Measurements from ENCODE around the gene STAT3.
"Not testable (repeated sequence)": the region's sequence is repeated elsewhere in the genome, so short reads cannot be mapped to it uniquely, and the experiment has no call there.

STAT3 gene

GRCh38 chr17:42388381-42389134 is at the start of gene STAT3:
Gene STAT3, minus strand, starts transcription at chr17:42388442. Its CDS starts 39,926 bp downstream, at chr17:42348516.
- peak; percentile 100 for DNase-seq

- DNase-seq, result no peak
These were observed 48.1 kb upstream of the STAT3 start for GRCh38 chr17:42436391-42436790.

- no peak for DNase-seq
These were observed 43.5 kb upstream of the STAT3 start for GRCh38 chr17:42431758-42432161.

GRCh38 chr17:42429726-42430447 is 41.6 kb upstream of the STAT3 start:
- DNase-seq, result no peak

- peak; percentile 37 for DNase-seq
These were observed 40.1 kb upstream of the STAT3 start for GRCh38 chr17:42428141-42428944.

- DNase-seq, result no peak
These were observed 36.9 kb upstream of the STAT3 start for GRCh38 chr17:42424991-42425610.

GRCh38 chr17:42423766-42424165 is 35.5 kb upstream of the STAT3 start:
- DNase-seq, result no peak

- no peak for DNase-seq
These were observed 34.9 kb upstream of the STAT3 start, which contains the start of gene CAVIN1 for GRCh38 chr17:42422958-42423712. Gene CAVIN1, minus strand, starts transcription at chr17:42423256. Its CDS starts 159 bp downstream, at chr17:42423097.

GRCh38 chr17:42422412-42422957 is 34.2 kb upstream of the STAT3 start:
- DNase-seq, result peak; percentile 8

GRCh38 chr17:42421507-42422338 is 33.5 kb upstream of the STAT3 start:
- DNase-seq, result no peak

GRCh38 chr17:42421136-42421506 is 32.9 kb upstream of the STAT3 start:
- DNase-seq, result no peak

- DNase-seq, result not testable (repeated sequence)
These were observed 29.7 kb upstream of the STAT3 start for GRCh38 chr17:42417981-42418380.

- peak; percentile 29 for DNase-seq
These were observed 26.6 kb upstream of the STAT3 start for GRCh38 chr17:42414704-42415409.

GRCh38 chr17:42413464-42414040 is 25.3 kb upstream of the STAT3 start:
- no peak for DNase-seq

GRCh38 chr17:42411905-42412679 is 23.9 kb upstream of the STAT3 start:
- DNase-seq, result no peak

GRCh38 chr17:42411361-42411760 is 23.1 kb upstream of the STAT3 start:
- DNase-seq, result no peak

GRCh38 chr17:42410319-42410685 is 22.1 kb upstream of the STAT3 start:
- no peak for DNase-seq

GRCh38 chr17:42409523-42410318 is 21.5 kb upstream of the STAT3 start:
- no peak for DNase-seq
